ENCODE measurements around the gene TWIST2.

Gene TWIST2

GRCh38 chr2:238882082-238882755 is 34.3 kb downstream of the TWIST2 start:
- FAIRE-seq (no peak), DNase-seq (ENCODE audit: insufficient read length, low spot score) (no peak)
- no peak for TF ChIP-seq CTCF (IDR thresholded peaks at IDR 0.05; ENCODE audit: insufficient read depth, missing control alignments)

- DNase-seq (ENCODE audit: insufficient read length, low spot score) (no peak), FAIRE-seq (no peak)
- no peak for TF ChIP-seq CTCF (IDR thresholded peaks at IDR 0.05; ENCODE audit: insufficient read depth, missing control alignments)
Observed at GRCh38 chr2:238883421-238883901, 35.6 kb downstream of the TWIST2 start.

GRCh38 chr2:238884122-238884811 is 36.4 kb downstream of the TWIST2 start:
- DNase-seq (ENCODE audit: insufficient read length, low spot score) (no peak), FAIRE-seq (no peak)
- no peak for TF ChIP-seq CTCF (IDR thresholded peaks at IDR 0.05; ENCODE audit: insufficient read depth, missing control alignments)

GRCh38 chr2:238884812-238885408 is 37.0 kb downstream of the TWIST2 start:
- no peak for FAIRE-seq
- no peak for TF ChIP-seq CTCF (IDR thresholded peaks at IDR 0.05; ENCODE audit: insufficient read depth, missing control alignments)
- DNase-seq (ENCODE audit: insufficient read length, low spot score), result no peak

- DNase-seq (ENCODE audit: insufficient read length, low spot score) (no peak), FAIRE-seq (no peak)
- no peak for TF ChIP-seq CTCF (IDR thresholded peaks at IDR 0.05; ENCODE audit: insufficient read depth, missing control alignments)
Observed at GRCh38 chr2:238886453-238887094, 38.7 kb downstream of the TWIST2 start.

GRCh38 chr2:238887616-238888015 is 39.7 kb downstream of the TWIST2 start:
- no peak for FAIRE-seq
- no peak for TF ChIP-seq CTCF (IDR thresholded peaks at IDR 0.05; ENCODE audit: insufficient read depth, missing control alignments)
- DNase-seq (ENCODE audit: insufficient read length, low spot score), result no peak

All from D721Med (cell line).